ENCODE results near the gene LDHD. TPM values are rescaled to one million over a fixed set of nuclear protein-coding genes. Genes with fewer than 3 reads are reported as not detected.
A peak's percentile ranks its signal among the peaks of the same experiment; 100 is the strongest.

LDHD gene
- 0.05 TPM for polyA plus RNA-seq (2012; ENCODE audit: low read depth, missing spikeins)

GRCh38 chr16:75116081-75116910 lies at the start of gene LDHD:
Gene LDHD (minus strand): TSS chr16:75116780. CDS start chr16:75116720, 60 bp downstream.
- TF ChIP-seq POU2F2 (IDR thresholded peaks at IDR 0.05; ENCODE audit: low read depth, low read length): no peak
- peak; percentile 37 for TF ChIP-seq SPI1 (IDR thresholded peaks at IDR 0.05; ENCODE audit: low read depth, low read length)
- DNase-seq (ENCODE audit: insufficient read length, low spot score) (no peak), FAIRE-seq (no peak)

GRCh38 chr16:75160386-75160785 lies 43.8 kb upstream of the LDHD start:
- no peak for TF ChIP-seq PAX5 (IDR thresholded peaks at IDR 0.05; ENCODE audit: insufficient read depth, low read length, severe bottlenecking)
- FAIRE-seq (no peak), DNase-seq (ENCODE audit: insufficient read length, low spot score) (no peak)

GRCh38 chr16:75152635-75153034 lies 36.1 kb upstream of the LDHD start:
- no peak for FAIRE-seq
- DNase-seq (ENCODE audit: insufficient read length, low spot score): no peak
- TF ChIP-seq TAF1 (IDR thresholded peaks at IDR 0.05; ENCODE audit: low read depth, low read length): no peak
- TF ChIP-seq SPI1 (IDR thresholded peaks at IDR 0.05; ENCODE audit: low read depth, low read length): 0 out of 2 replicates have a peak, but pooled peaks have one; percentile 23

- FAIRE-seq (no peak), DNase-seq (ENCODE audit: insufficient read length, low spot score) (no peak)
- TF ChIP-seq TAF1 (IDR thresholded peaks at IDR 0.05; ENCODE audit: low read depth, low read length) (no peak), POLR2AphosphoS5 (IDR thresholded peaks at IDR 0.05; ENCODE audit: low read depth, low read length) (no peak), PAX5 (IDR thresholded peaks at IDR 0.05; ENCODE audit: insufficient read depth, low read length, severe bottlenecking) (no peak), POU2F2 (IDR thresholded peaks at IDR 0.05; ENCODE audit: low read depth, low read length) (no peak), SPI1 (IDR thresholded peaks at IDR 0.05; ENCODE audit: low read depth, low read length) (no peak), POLR2A (IDR thresholded peaks at IDR 0.05; ENCODE audit: low read depth, low read length) (no peak)
These were observed 35.2 kb upstream of the LDHD start for GRCh38 chr16:75151798-75152197.

- peak; percentile 56; the same call in 1 of the 2 replicates for TF ChIP-seq POLR2A (IDR thresholded peaks at IDR 0.05; ENCODE audit: low read depth, low read length)
- 0 out of 2 replicates have a peak, but pooled peaks have one; percentile 21 for TF ChIP-seq POLR2AphosphoS5 (IDR thresholded peaks at IDR 0.05; ENCODE audit: low read depth, low read length)
- no peak for TF ChIP-seq SPI1 (IDR thresholded peaks at IDR 0.05; ENCODE audit: low read depth, low read length)
- FAIRE-seq (peak; percentile 91), DNase-seq (ENCODE audit: insufficient read length, low spot score) (peak; percentile 76)
These were observed 32.0 kb upstream of the LDHD start, which contains the start of gene ZFP1 for GRCh38 chr16:75148311-75149195. Gene ZFP1 (plus strand): TSS chr16:75148524. CDS start chr16:75152952, 4,428 bp downstream.

GRCh38 chr16:75147968-75148310 lies 31.4 kb upstream of the LDHD start:
- FAIRE-seq (no peak), DNase-seq (ENCODE audit: insufficient read length, low spot score) (no peak)
- TF ChIP-seq TAF1 (IDR thresholded peaks at IDR 0.05; ENCODE audit: low read depth, low read length) (no peak), POLR2A (IDR thresholded peaks at IDR 0.05; ENCODE audit: low read depth, low read length) (no peak), POLR2AphosphoS5 (IDR thresholded peaks at IDR 0.05; ENCODE audit: low read depth, low read length) (no peak), POU2F2 (IDR thresholded peaks at IDR 0.05; ENCODE audit: low read depth, low read length) (no peak), SPI1 (IDR thresholded peaks at IDR 0.05; ENCODE audit: low read depth, low read length) (no peak), PAX5 (IDR thresholded peaks at IDR 0.05; ENCODE audit: insufficient read depth, low read length, severe bottlenecking) (no peak)

GRCh38 chr16:75143941-75144340 lies 27.4 kb upstream of the LDHD start:
- DNase-seq (ENCODE audit: insufficient read length, low spot score) (no peak), FAIRE-seq (no peak)
- TF ChIP-seq POLR2A (IDR thresholded peaks at IDR 0.05; ENCODE audit: low read depth, low read length): no peak
- no peak for TF ChIP-seq SPI1 (IDR thresholded peaks at IDR 0.05; ENCODE audit: low read depth, low read length)
- TF ChIP-seq POU2F2 (IDR thresholded peaks at IDR 0.05; ENCODE audit: low read depth, low read length): no peak
- no peak for TF ChIP-seq PAX5 (IDR thresholded peaks at IDR 0.05; ENCODE audit: insufficient read depth, low read length, severe bottlenecking)
- TF ChIP-seq POLR2AphosphoS5 (IDR thresholded peaks at IDR 0.05; ENCODE audit: low read depth, low read length): no peak
- TF ChIP-seq TAF1 (IDR thresholded peaks at IDR 0.05; ENCODE audit: low read depth, low read length): no peak

- DNase-seq (ENCODE audit: insufficient read length, low spot score) (no peak), FAIRE-seq (no peak)
- TF ChIP-seq POLR2A (IDR thresholded peaks at IDR 0.05; ENCODE audit: low read depth, low read length): no peak
- no peak for TF ChIP-seq PAX5 (IDR thresholded peaks at IDR 0.05; ENCODE audit: insufficient read depth, low read length, severe bottlenecking)
- TF ChIP-seq TAF1 (IDR thresholded peaks at IDR 0.05; ENCODE audit: low read depth, low read length): no peak
- TF ChIP-seq POU2F2 (IDR thresholded peaks at IDR 0.05; ENCODE audit: low read depth, low read length): no peak
These were observed 22.9 kb upstream of the LDHD start for GRCh38 chr16:75139498-75139897.

GRCh38 chr16:75138636-75139035 lies 22.1 kb upstream of the LDHD start:
- no peak for TF ChIP-seq TAF1 (IDR thresholded peaks at IDR 0.05; ENCODE audit: low read depth, low read length)
- no peak for TF ChIP-seq SPI1 (IDR thresholded peaks at IDR 0.05; ENCODE audit: low read depth, low read length)
- TF ChIP-seq PAX5 (IDR thresholded peaks at IDR 0.05; ENCODE audit: insufficient read depth, low read length, severe bottlenecking): no peak
- TF ChIP-seq POLR2AphosphoS5 (IDR thresholded peaks at IDR 0.05; ENCODE audit: low read depth, low read length): no peak
- no peak for TF ChIP-seq POU2F2 (IDR thresholded peaks at IDR 0.05; ENCODE audit: low read depth, low read length)
- no peak for TF ChIP-seq POLR2A (IDR thresholded peaks at IDR 0.05; ENCODE audit: low read depth, low read length)
- FAIRE-seq: no peak
- no peak for DNase-seq (ENCODE audit: insufficient read length, low spot score)

GRCh38 chr16:75138233-75138632 lies 21.7 kb upstream of the LDHD start:
- DNase-seq (ENCODE audit: insufficient read length, low spot score): no peak
- no peak for FAIRE-seq
- TF ChIP-seq TAF1 (IDR thresholded peaks at IDR 0.05; ENCODE audit: low read depth, low read length) (no peak), PAX5 (IDR thresholded peaks at IDR 0.05; ENCODE audit: insufficient read depth, low read length, severe bottlenecking) (no peak), POU2F2 (IDR thresholded peaks at IDR 0.05; ENCODE audit: low read depth, low read length) (no peak), POLR2A (IDR thresholded peaks at IDR 0.05; ENCODE audit: low read depth, low read length) (no peak), POLR2AphosphoS5 (IDR thresholded peaks at IDR 0.05; ENCODE audit: low read depth, low read length) (no peak), SPI1 (IDR thresholded peaks at IDR 0.05; ENCODE audit: low read depth, low read length) (no peak)
